Keratinocyte (primary cell): ENCODE data around the gene CYTH1. TPM values are rescaled to one million over a fixed set of nuclear protein-coding genes. Genes with fewer than 3 reads are reported as not detected.

Experiments used
- DNase-seq: peaks from one replicate; pipeline ENCODE4 v3.0.0-alpha.2; 2011; ENCODE audit warnings: low read depth, missing footprints, low spot score
- FAIRE-seq: peaks from 2 replicates; lab custom pipeline; 2011; peaks lifted over from hg19 to GRCh38; lab: Jason Lieb, UNC
- H2AFZ ChIP-seq: 2 replicates; pipeline ENCODE4 v1.6.0; 2012; ENCODE audit warnings: low read length, control low read depth, inconsistent platforms; ENCODE audit not compliant: control insufficient read depth
- H3K27ac ChIP-seq: 2 replicates; pipeline ENCODE4 v1.5.1; 2011; ENCODE audit warnings: low read length; ENCODE audit not compliant: control insufficient read depth, insufficient read depth
- H3K27me3 ChIP-seq: 3 replicates; pipeline ENCODE4 v1.6.0; 2011; ENCODE audit warnings: low read length; ENCODE audit not compliant: control insufficient read depth, insufficient read depth; ENCODE audit errors: extremely low read depth
- H3K36me3 ChIP-seq, 2 experiments: 2 replicates in 1 of 2; 3 replicates in 1 of 2; pipeline ENCODE4 v1.5.1; 2011; ENCODE audit warnings: low read length in 2 of 2, mild to moderate bottlenecking in 1 of 2; ENCODE audit not compliant: control insufficient read depth in 2 of 2, insufficient read depth in 2 of 2; ENCODE audit errors: extremely low read depth in 1 of 2
- H3K4me1 ChIP-seq: 3 replicates; pipeline ENCODE4 v1.5.1; 2011; ENCODE audit warnings: low read length; ENCODE audit not compliant: control insufficient read depth, insufficient read depth; ENCODE audit errors: extremely low read depth
- H3K4me2 ChIP-seq: 3 replicates; pipeline ENCODE4 v1.6.0; 2011; ENCODE audit warnings: low read depth, low read length; ENCODE audit not compliant: control insufficient read depth, insufficient read depth; ENCODE audit errors: extremely low read depth
- H3K4me3 ChIP-seq, 3 experiments: fragments of 200-600 bp in 1 of 3; sonication (generic) in 1 of 3; 2 replicates in 2 of 3; 3 replicates in 1 of 3; pipeline ENCODE4 v1.5.1; 2011 to 2016; ENCODE audit warnings: low read length in 3 of 3, mild to moderate bottlenecking in 3 of 3, control low read depth in 2 of 3, inconsistent platforms in 1 of 3, low read depth in 1 of 3, mixed read lengths in 1 of 3, mixed run types in 1 of 3, moderate library complexity in 1 of 3; ENCODE audit not compliant: control insufficient read depth in 2 of 3, insufficient read depth in 2 of 3; ENCODE audit errors: extremely low read depth in 1 of 3
- H3K79me2 ChIP-seq: 2 replicates; pipeline ENCODE4 v1.6.0; 2012; ENCODE audit warnings: low read length; ENCODE audit not compliant: control insufficient read depth, insufficient read depth
- H3K9ac ChIP-seq: 3 replicates; pipeline ENCODE4 v1.6.0; 2011; ENCODE audit warnings: low read length; ENCODE audit not compliant: control insufficient read depth, insufficient read depth; ENCODE audit errors: extremely low read depth
- H3K9me1 ChIP-seq: 3 replicates; pipeline ENCODE4 v1.6.0; 2011; ENCODE audit warnings: low read length; ENCODE audit not compliant: control insufficient read depth, insufficient read depth; ENCODE audit errors: extremely low read depth
- H3K9me3 ChIP-seq: 2 replicates; pipeline ENCODE4 v1.5.1; 2012; ENCODE audit warnings: low read depth, low read length; ENCODE audit not compliant: control insufficient read depth
- H4K20me1 ChIP-seq: 3 replicates; pipeline ENCODE4 v1.6.0; 2011; ENCODE audit warnings: low read length; ENCODE audit not compliant: control insufficient read depth, insufficient read depth; ENCODE audit errors: extremely low read depth
- CTCF ChIP-seq, 3 experiments: IDR thresholded peaks in 1 of 3; conservative IDR thresholded peaks in 1 of 3; optimal IDR thresholded peaks in 1 of 3; 2 replicates in 2 of 3; 3 replicates in 1 of 3; pipeline versions ENCODE3 to v1.5.1; 2011; ENCODE audit warnings: low read length in 3 of 3, mild to moderate bottlenecking in 3 of 3, moderate library complexity in 2 of 3, control low read depth in 1 of 3, inconsistent platforms in 1 of 3; ENCODE audit not compliant: insufficient read depth in 2 of 3; ENCODE audit errors: extremely low read depth in 1 of 3
- EZH2 ChIP-seq: IDR thresholded peaks from one replicate; pipeline ENCODE4 v1.6.1; 2012; ENCODE audit warnings: inconsistent platforms, mild to moderate bottlenecking, low read length, moderate library complexity
- dilution Hi-C: fragments of 300-500 bp; cut with MboI; formaldehyde crosslinking; loops from one replicate; pipeline ENCODE4 v1.7.0; 2020; ENCODE audit warnings: low sequenced_read_pairs; ENCODE audit not compliant: extremely low pct_ligation_motif_present
- polyA plus RNA-seq, 5 experiments: library from polyadenylated mRNA; depleted of rRNA in 3 of 5; stranded (reverse) in 3 of 5; stranded (forward) in 1 of 5; unstranded in 1 of 5; fragments of >200 nt; gene quantifications; 1 replicate in 1 of 5; 2 replicates in 3 of 5; 3 replicates in 1 of 5; pipeline versions ENCODE4 v1.2.1 to v1.2.3, GENCODE V29; 2011 to 2012; ENCODE audit warnings: missing spikeins in 2 of 5, low read depth in 1 of 5, low replicate concordance in 1 of 5

CYTH1 gene
- polyA plus RNA-seq, 1 donor (not counting 4 experiments of a cell fraction or from before 2014, with no cell fraction given), result 28.3 TPM

- Histone ChIP-seq H3K9me1 (no peaks in the 10 kb centered on the region), H2AFZ (no peak overlapping the region), H3K4me3 (no peak overlapping the region), H3K36me3 (peaks cover 53 to 58% of the 10 kb centered on the region in 2 experiments), H3K27me3 (no peaks in the 10 kb centered on the region), H3K9ac (no peak overlapping the region), H3K9me3 (no peaks in the 10 kb centered on the region), H3K79me2 (peaks cover 6% of the 10 kb centered on the region), H3K4me1 (peaks cover 5% of the 10 kb centered on the region), H3K4me2 (no peak overlapping the region), H4K20me1 (no peaks in the 10 kb centered on the region), H3K27ac (no peak overlapping the region)
- dilution Hi-C loops, result no loop called here
- DNase-seq (no peak), FAIRE-seq (no peak)
- TF ChIP-seq EZH2, result no peak
- no peak for TF ChIP-seq CTCF (optimal IDR thresholded peaks at IDR 0.05 in 1 of 3, IDR thresholded peaks at IDR 0.05 in 1 of 3, conservative IDR thresholded peaks at IDR 0.05 in 1 of 3; ENCODE audit: extremely low read depth in 1 of 3, insufficient read depth in 2 of 3, low read length in 3 of 3)
These were observed 23.2 kb upstream of the CYTH1 start for GRCh38 chr17:78805301-78805700.

DNA sequence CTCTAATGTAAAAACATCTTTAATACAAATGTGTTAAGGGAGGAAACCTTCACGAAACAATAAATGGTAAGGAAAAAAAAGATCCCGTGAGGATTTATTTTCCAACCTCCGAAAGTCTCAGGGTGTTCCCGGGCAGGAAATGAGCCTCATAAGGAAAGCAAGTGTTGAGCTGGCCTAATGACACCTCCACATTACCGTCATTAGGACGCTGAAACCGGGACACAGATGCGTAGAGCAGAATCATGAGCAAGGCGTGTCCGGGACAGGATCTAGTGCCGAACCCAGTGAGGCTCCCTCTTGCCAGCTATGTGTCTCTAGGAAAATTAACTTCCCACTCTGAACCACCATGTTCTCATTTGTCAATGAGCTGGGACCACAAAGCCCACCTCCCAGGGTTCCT, 22.7 kb upstream of the CYTH1 start:
- DNase-seq, result no peak
- Histone ChIP-seq H3K4me3 (no peak overlapping the region), H3K9me1 (no peaks in the 10 kb centered on the region), H4K20me1 (no peaks in the 10 kb centered on the region), H3K27ac (no peak overlapping the region), H3K27me3 (no peaks in the 10 kb centered on the region), H2AFZ (no peak overlapping the region), H3K79me2 (peaks cover 6% of the 10 kb centered on the region), H3K36me3 (peaks cover 50 to 54% of the 10 kb centered on the region in 2 experiments), H3K4me1 (peaks cover 5% of the 10 kb centered on the region), H3K9ac (no peak overlapping the region), H3K4me2 (no peak overlapping the region), H3K9me3 (no peaks in the 10 kb centered on the region)
- FAIRE-seq, result peak; percentile 32
- no peak for TF ChIP-seq CTCF (optimal IDR thresholded peaks at IDR 0.05 in 1 of 3, IDR thresholded peaks at IDR 0.05 in 1 of 3, conservative IDR thresholded peaks at IDR 0.05 in 1 of 3; ENCODE audit: extremely low read depth in 1 of 3, insufficient read depth in 2 of 3, low read length in 3 of 3)
- no peak for TF ChIP-seq EZH2
- dilution Hi-C loops, result no loop called here
